Activated CD4-positive, alpha-beta T cell treated with anti-CD3 and anti-CD28 coated beads, Interleukin-2, amount 50 U/mL, for 16 hours (primary cell): ENCODE data around the gene IGSF9.

Experiments
- DNase-seq: peaks from one replicate; pipeline ENCODE4 v3.0.0-alpha.2; 2020

Gene IGSF9

GRCh38 chr1:159944623-159945455 lies 574 bp downstream of the IGSF9 start:
- DNase-seq = no peak

DNA sequence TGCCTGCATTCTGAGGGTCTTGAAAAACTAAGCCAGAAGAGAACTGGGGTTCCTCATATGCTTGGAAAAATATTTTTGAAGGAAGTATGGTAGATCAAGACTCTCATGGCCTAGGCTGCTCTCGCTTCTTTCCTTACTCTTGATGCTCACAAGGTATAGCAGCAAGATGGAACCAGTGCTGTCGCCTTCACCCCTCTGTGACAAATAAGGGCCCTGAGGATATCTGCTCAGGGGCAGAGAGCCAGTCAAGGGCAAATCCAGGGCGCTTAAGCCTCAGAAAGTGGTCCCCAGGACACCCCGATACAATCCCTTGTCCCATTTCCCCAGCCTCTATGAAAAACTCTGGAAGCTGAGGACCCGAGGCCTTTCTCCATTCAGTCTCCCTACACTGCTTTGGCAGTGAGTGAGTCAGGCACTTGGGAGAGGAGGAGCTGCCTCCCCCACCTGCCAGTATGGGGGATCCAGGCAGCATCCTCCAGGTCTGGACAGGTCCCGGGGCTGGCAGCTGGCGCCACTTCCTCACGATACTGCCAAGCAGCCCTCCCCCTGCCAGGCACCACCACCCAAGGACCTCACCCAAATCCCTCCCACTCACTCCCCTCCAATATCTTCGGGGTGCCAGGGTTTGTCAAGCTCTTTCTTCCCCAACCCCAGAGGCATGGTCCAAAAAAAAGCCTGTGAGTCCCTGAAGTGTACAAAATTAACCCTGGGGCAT lies 1.3 kb downstream of the IGSF9 start:
- no peak for DNase-seq

GRCh38 chr1:159943278-159943640 lies 2.2 kb downstream of the IGSF9 start:
- no peak for DNase-seq

GRCh38 chr1:159942632-159943277 lies 2.7 kb downstream of the IGSF9 start:
- DNase-seq = no peak

DNA sequence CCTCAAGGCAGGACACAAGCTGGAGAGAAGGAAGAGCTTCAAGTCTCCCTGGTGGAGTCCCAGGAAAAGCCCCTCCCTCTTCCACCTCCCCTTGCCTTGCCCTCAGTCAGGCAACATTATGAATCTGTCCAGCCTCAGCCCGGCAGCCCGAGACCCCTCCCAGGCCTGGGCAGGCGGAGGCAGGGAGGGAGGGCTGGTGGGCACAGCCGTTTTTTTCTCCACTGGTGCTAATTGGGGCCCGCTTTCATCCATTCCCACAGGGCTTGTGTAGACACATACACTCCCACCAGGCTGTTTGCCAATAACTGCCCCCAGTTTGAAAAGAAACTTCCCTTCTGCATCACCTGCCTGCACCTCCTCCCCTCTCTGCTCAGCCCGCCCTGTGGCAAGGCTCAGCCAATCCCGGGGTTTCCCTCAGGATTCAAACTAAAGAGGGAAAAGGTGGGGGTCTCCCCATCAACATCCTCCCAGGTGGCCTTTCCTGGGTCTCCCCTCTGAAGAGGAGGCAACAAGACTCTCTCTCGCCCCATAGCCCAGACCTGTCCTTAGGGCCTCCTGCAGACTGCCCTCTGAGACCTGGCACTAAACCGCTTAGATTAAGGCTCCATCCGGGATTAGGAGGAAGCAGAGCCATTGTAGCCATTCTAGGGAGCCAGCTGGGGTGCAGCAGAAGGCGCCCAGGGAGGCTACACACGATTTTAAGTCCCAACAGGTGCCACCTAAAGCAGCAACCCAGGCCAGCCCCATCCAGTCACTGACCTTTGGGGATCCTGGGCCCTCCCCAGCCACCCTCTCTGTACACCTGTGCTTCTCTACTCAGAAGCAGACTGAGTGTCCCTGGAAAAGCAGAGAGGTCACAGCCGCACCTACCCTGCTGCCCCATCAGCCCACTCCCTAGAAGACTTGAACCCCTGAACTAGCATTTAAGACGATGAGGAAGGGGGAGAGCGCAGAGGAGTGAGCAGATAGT lies 3.5 kb downstream of the IGSF9 start:
- no peak for DNase-seq

DNA sequence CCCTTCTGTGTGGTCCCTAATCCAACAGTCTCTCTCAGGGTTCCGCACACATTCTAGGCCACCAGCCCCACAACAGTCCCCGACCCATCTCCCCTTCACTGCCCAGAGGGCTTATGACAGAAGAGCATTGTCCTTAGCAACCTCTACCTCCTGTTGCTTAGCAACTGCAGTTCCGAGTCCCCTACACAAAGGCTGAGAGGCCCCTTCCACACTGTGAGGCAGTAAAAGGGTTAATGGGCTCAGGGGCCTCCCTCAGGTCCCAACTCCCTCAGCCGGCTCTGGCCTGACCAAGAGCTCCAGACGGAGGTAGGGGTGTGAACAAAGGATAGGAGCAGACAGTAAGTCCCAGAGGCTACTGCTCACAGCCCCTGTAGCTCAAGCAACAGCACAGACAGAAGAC lies 4.3 kb downstream of the IGSF9 start:
- no peak for DNase-seq

DNA sequence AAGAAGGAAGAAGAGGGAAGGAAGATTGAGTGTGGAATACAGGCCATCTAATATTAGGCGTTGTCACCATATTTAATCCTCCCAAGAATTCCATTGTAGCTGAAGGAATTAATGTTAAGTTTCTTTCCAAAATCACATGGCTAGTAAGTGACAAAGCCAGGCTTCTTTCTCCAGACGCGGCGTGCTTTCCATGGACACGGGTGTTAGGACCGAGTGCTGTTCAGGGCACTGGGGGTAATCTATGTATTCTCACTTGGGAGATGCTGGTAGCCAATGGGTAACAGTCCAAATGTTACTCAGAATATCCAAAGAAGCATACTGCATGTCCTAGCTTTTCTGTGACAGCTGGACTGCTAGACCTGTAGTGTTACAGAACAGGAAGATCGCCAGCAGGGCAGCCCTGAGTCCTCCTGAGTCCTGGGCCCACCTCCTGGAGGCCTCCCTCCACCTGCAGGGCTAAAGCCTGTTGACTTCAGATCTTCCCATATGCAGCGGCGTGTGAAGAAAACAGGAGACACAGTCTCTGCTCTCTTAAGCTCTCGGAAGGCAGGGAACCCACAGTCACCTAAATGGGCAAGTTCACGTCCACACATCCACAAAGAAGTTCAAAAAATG lies 5.3 kb downstream of the IGSF9 start:
- DNase-seq = no peak

- no peak for DNase-seq
These were observed 5.8 kb downstream of the IGSF9 start for GRCh38 chr1:159939678-159940002.

DNA sequence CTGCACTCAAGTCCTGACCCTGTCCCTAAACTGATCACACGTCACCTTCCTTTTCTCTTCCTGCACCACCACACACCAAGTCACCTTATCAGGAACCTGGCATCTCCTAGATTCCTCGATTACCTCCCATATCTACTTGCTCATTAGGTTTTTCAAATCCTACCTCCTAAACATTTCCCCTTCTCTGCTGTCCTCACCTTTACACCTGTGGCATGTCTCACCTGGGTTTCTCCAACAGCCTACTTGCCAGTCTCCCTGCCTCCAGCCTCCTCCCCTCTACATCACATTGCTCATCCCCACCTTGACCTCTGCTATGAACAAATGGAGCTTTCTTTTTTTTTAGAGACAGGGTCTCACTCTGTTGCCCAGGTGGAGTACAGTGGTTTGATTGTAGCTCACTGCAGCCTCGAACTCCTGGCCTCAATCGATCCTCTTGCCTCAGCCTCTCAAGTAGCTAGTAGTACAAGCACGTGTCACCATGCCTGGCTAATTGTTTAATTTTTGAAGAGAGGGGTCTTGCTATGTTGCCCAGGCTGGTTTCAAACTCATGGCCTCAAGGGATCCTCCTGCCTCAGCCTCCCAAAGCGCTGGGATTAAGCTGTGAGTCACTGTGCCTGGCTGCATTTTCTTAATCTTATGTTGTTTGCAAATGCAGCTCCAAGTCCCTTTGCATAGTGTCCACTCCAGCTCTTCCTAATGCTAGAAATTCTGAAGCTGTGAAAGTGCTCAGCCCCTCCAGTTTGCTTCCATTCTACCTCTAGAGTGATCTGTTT lies 6.3 kb downstream of the IGSF9 start:
- DNase-seq = no peak

GRCh38 chr1:159938211-159938852 lies 7.1 kb downstream of the IGSF9 start:
- DNase-seq = peak; percentile 46

GRCh38 chr1:159937054-159937750 lies 8.2 kb downstream of the IGSF9 start:
- DNase-seq = no peak

DNA sequence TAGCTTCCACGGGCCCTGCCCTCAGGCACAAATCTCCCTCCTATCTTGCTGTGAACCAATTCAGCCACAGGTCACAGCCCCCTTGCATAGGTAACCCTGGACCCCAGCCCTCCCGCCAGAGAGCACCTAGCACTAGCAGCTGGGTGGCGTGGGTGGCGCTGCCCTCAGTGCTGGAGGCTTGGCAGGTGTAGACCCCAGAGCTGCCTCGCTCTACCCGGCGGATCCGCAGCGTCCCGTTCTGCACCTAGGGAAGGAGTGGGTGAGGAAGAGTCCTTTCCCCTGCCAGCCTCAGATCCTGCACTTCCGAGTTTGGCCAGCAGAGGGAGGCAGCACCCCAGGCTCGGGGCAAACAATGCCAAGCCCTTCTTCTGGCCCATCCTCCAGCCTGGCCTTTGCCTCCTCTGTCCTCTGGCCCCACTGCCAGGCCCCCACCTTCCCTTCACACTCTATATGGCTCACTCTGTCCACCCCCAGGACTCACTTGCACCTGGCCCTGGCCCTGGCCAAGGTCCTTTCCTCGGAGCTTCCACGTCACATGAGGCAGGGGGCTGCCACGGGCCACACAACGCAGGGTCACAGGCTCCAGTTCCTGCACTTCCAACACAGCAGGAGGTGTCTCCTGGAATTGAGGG lies 9.0 kb downstream of the IGSF9 start:
- peak; percentile 79 for DNase-seq

- no peak for DNase-seq
These were observed 9.6 kb downstream of the IGSF9 start for GRCh38 chr1:159935719-159936272.

GRCh38 chr1:159935305-159935704 lies 10.1 kb downstream of the IGSF9 start:
- no peak for DNase-seq

DNA sequence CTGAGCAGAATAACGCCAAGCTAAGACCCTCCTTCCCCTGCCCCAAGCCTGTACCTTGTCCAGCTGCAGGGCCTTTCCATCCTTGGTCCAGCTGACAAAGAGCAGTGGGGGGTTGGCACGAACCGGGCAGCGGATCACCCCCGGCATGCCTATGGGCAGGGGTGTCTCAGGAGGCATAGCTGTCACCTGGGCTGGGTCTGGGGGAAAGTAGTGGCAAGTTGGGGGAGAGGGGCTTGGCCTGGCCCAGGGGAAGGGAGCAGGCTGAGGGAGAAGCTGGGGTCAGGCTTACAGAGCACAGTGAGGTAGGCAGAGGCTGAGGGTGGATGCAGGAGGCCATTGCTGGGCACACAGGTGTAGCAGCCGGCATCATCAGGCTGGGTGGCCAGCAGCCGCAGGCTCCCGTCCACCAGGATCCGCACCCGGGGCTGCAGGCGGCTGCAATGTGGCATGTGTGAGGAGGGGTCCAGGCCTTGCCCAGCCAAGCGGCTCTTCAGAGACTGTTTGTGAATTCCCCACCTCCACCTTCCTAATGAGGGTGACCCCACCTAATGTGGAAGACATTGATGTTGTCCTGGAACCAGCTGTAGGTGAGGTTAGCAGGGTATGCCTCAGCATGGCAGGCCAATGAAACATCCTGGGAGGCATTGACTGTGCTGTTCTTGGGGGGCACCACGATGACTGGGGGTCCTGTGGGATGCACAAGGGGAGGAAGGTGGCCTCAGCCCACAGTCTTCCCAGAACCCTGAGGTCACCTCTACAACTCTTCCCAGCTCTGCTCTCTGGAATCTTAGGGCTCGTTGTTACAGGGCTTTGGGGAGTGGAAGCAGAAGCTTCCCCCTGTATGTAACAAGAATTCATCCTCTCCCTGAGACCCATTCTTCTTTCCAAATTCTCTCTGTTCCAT lies 11.0 kb downstream of the IGSF9 start:
- DNase-seq = no peak

DNA sequence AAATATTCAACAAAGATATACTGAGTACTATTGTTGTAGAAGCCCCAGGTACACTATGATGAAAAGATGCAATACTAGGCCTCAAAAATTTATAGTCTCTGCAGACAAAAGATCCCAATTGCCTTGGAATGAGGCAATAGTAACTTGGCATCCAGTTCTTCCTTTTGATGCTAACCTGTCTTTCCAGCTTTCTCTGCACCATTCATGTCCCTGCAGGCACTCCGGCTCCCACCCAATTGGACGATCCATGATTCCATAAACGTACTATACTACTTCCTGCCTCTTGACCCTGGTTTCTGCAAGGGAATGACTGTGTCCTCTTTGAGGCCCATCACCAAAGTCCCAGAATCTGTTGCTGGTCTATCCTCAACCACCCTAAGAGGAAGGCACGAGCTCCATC lies 12.1 kb downstream of the IGSF9 start:
- no peak for DNase-seq

GRCh38 chr1:159932296-159933285 lies 12.8 kb downstream of the IGSF9 start:
- no peak for DNase-seq
